Measurements from ENCODE around the gene PLA2G2D. TPM values are rescaled to one million over a fixed set of nuclear protein-coding genes. Genes with fewer than 3 reads are reported as not detected.

Gene PLA2G2D
- total and polyA plus RNA-seq, 2 of the 8 experiments (the other 6 are each of a cell fraction or from before 2014, with no cell fraction given): not detected

DNA sequence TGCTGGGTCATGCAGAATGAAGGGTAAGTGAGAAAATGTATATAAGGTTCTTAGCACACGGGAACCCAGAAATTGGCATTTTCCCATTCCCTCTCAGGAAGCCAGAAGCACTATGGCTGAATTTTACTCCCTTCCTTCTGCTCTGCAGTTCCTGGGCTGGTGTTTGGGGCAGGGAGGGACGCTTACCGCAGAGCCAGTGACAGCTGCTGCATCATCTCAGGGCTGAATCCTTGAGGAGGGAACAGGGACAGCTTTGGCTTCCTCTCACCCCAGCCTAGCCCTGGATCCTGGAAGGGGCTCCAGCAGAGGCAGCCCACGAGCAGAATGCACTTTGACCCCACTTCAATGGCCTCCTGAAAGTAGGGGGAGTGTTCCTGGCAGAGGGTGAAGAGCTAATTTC lies 12.0 kb downstream of the PLA2G2D start (continued):
- TF ChIP-seq SAP30 (IDR thresholded peaks at IDR 0.05; ENCODE audit: insufficient read depth, insufficient replicate concordance, low read length): no peak
